K562 (cell line): ENCODE data around the gene C21orf58. TPM values are rescaled to one million over a fixed set of nuclear protein-coding genes. Genes with fewer than 3 reads are reported as not detected.

Source experiments
- ATAC-seq: fragments of 200-7000 bp; cut with Tn5 transposase; 3 replicates; pipeline ENCODE4 v1.9.1; 2020; ENCODE audit warnings: moderate library complexity
- BruUV-seq: library from RNA; stranded (reverse); fragments of 400-500 nt; replicated peaks from 2 replicates; lab custom pipeline; 2021; lab: Mats Ljungman, UMichigan
- CTCF ChIA-PET: fragments of 300-600 bp; formaldehyde crosslinking; extraction: SDS; loops from one replicate; lab custom pipeline; 2021; ENCODE audit warnings: low intra/inter-chr PET ratio; lab: Yijun Ruan, JAX
- POLR2A ChIA-PET: fragments of 300-600, 350-650 bp; sonication (Branson Sonifier 250); formaldehyde crosslinking; extraction: SDS; loops from one replicate; lab custom pipeline; 2021; ENCODE audit warnings: antibody characterized with exemption, inconsistent platforms; lab: Yijun Ruan, JAX
- DNase-seq, 4 experiments: peaks; one replicate each; pipeline versions ENCODE4 v3.0.0 to v3.0.0-alpha.2; 2011 to 2018; ENCODE audit warnings: low spot score in 3 of 4, mixed read lengths in 3 of 4; ENCODE audit errors: extremely low read depth in 1 of 4
- FAIRE-seq: peaks from 2 replicates; lab custom pipeline; 2011; peaks lifted over from hg19 to GRCh38; lab: Jason Lieb, UNC
- H2AFZ ChIP-seq: 2 replicates; pipeline ENCODE4 v1.6.0; 2011; ENCODE audit warnings: low read depth, low read length, control low read depth, inconsistent platforms
- H3K27ac ChIP-seq: fragments of 200-600 bp; 3 replicates; pipeline ENCODE4 v1.8.0; 2011; ENCODE audit warnings: low read depth, mild to moderate bottlenecking, control low read depth, inconsistent platforms, low read length, moderate library complexity, mixed read lengths; ENCODE audit errors: extremely low read depth
- H3K27me3 ChIP-seq, 2 experiments: fragments of 300-600 bp in 1 of 2; 2 replicates in 1 of 2; 3 replicates in 1 of 2; pipeline versions ENCODE4 v1.6.0 to v1.8.0; 2011; ENCODE audit warnings: inconsistent platforms in 2 of 2, low read length in 2 of 2, mild to moderate bottlenecking in 1 of 2, mixed read lengths in 1 of 2, moderate library complexity in 1 of 2; ENCODE audit not compliant: control insufficient read depth in 2 of 2, insufficient read depth in 2 of 2
- H3K36me3 ChIP-seq: fragments of 300-600 bp; 3 replicates; pipeline ENCODE4 v1.8.0; 2011; ENCODE audit warnings: mild to moderate bottlenecking, low read length, inconsistent platforms; ENCODE audit not compliant: control insufficient read depth, insufficient read depth
- H3K4me1 ChIP-seq, 2 experiments: fragments of 200-600 bp in 1 of 2; replicated peaks in 1 of 2; 2 replicates in 1 of 2; 3 replicates in 1 of 2; pipeline versions ENCODE4 v1.5.1 to v1.8.0; 2011; ENCODE audit warnings: inconsistent platforms in 2 of 2, low read length in 2 of 2, mild to moderate bottlenecking in 1 of 2, mixed read lengths in 1 of 2, moderate library complexity in 1 of 2; ENCODE audit not compliant: control insufficient read depth in 2 of 2, insufficient read depth in 2 of 2
- H3K4me2 ChIP-seq: 2 replicates; pipeline ENCODE4 v1.6.1; 2011; ENCODE audit warnings: low read length, control low read depth, inconsistent platforms, mixed read lengths; ENCODE audit not compliant: insufficient read depth
- H3K4me3 ChIP-seq: fragments of 200-600 bp; sonication (generic), shearing (Covaris generic); 2 replicates; pipeline ENCODE4 v1.5.1; 2016; ENCODE audit warnings: control low read depth, inconsistent platforms
- H3K79me2 ChIP-seq: fragments of 200-600 bp; 3 replicates; pipeline ENCODE4 v1.8.0; 2011; ENCODE audit warnings: low read length, inconsistent platforms; ENCODE audit not compliant: control insufficient read depth, insufficient read depth
- H3K9ac ChIP-seq, 2 experiments: 2 replicates each; pipeline versions ENCODE4 v1.6.0 to v1.6.1; 2011; ENCODE audit warnings: low read depth in 2 of 2, low read length in 2 of 2, control low read depth in 1 of 2, inconsistent platforms in 1 of 2, mild to moderate bottlenecking in 1 of 2, mixed read lengths in 1 of 2; ENCODE audit not compliant: insufficient read depth in 1 of 2
- H3K9me1 ChIP-seq: one replicate; pipeline ENCODE4 v1.6.0; 2011; ENCODE audit warnings: inconsistent platforms, mild to moderate bottlenecking, low read length, moderate library complexity; ENCODE audit not compliant: control insufficient read depth, insufficient read depth
- H3K9me3 ChIP-seq: replicated peaks from 2 replicates; pipeline ENCODE4 v1.5.1; 2011; ENCODE audit warnings: low read depth, low read length, inconsistent platforms; ENCODE audit not compliant: control insufficient read depth, insufficient read depth
- H4K20me1 ChIP-seq: replicated peaks from 2 replicates; pipeline ENCODE4 v1.6.1; 2011; ENCODE audit warnings: low read length, inconsistent platforms, mixed read lengths; ENCODE audit not compliant: control insufficient read depth, insufficient read depth
- CHD7 ChIP-seq: fragments of 200-600 bp; sonication (generic); IDR thresholded peaks from one replicate; pipeline ENCODE4 v1.6.1; 2012; ENCODE audit warnings: mild to moderate bottlenecking, low read depth, low read length, inconsistent platforms
- WGBS: fragments of 100-300 bp; shearing (Covaris generic); methylation state at CpG from one replicate; pipeline ENCODE4 v1.1.6; 2016; ENCODE audit warnings: low coverage, mixed read lengths; ENCODE audit not compliant: insufficient coverage; ENCODE audit errors: missing lambda C conversion rate; 5-methylcytosine and 5-hydroxymethylcytosine counted together
- in situ Hi-C: fragments of 300-500 bp; cut with MboI; formaldehyde crosslinking; loops from 4 replicates; pipeline ENCODE4 v1.15.0; 2018; ENCODE audit warnings: inconsistent platforms, mixed read lengths
- intact Hi-C: fragments of 100-400 bp; cut with micrococcal nuclease; formaldehyde crosslinking; loops from 2 replicates; pipeline ENCODE4 v1.14.2; 2022
- polyA plus RNA-seq, 8 experiments: library from polyadenylated mRNA; depleted of rRNA in 4 of 8; stranded (reverse) in 5 of 8; unstranded in 3 of 8; fragments of >200 nt; fragmentation: Nextera tagmentation in 2 of 8; fragmentation: Illumina TruSeq in 1 of 8; extraction: Ambion mirVana in 2 of 8; extraction: Trizol in 1 of 8; gene quantifications; 2 replicates each; pipeline versions ENCODE4 v1.2.1 to v1.2.3, GENCODE V29; 2011 to 2014; ENCODE audit warnings: inconsistent platforms in 1 of 8, missing spikeins in 1 of 8
- total RNA-seq, 7 experiments: library from RNA; depleted of rRNA in 6 of 7; stranded (reverse); fragments of >200 nt in 6 of 7; fragmentation: Illumina TruSeq in 2 of 7; extraction: Trizol in 2 of 7; gene quantifications; 2 replicates each; pipeline versions ENCODE4 v1.2.1 to v1.2.3, GENCODE V29; 2011 to 2021; ENCODE audit warnings: low replicate concordance in 1 of 7
- TF ChIP-seq, protein P1 (sequence below): fragments of 450-650 bp; formaldehyde crosslinking; IDR thresholded peaks from 2 replicates; pipeline ENCODE4 v1.4.0; 2020; ENCODE audit warnings: mild to moderate bottlenecking, moderate library complexity

C21orf58 gene
- total and polyA plus RNA-seq, 9 of the 15 experiments (the other 6 are each of a cell fraction or from before 2014, with no cell fraction given) = 1.2 to 30.5 (median 12.4) TPM

- ATAC-seq = no peak
- Histone ChIP-seq H4K20me1 (peaks cover 5% of the 10 kb centered on the region; the same call in 1 of the 2 replicates), H3K79me2 (peaks cover 33% of the 10 kb centered on the region; the same call in 2 of the 3 replicates), H2AFZ (no peak overlapping the region), H3K27ac (no peak overlapping the region), H3K4me3 (no peak overlapping the region), H3K4me2 (no peak overlapping the region), H3K9me3 (no peaks in the 10 kb centered on the region), H3K9me1 (no peaks in the 10 kb centered on the region), H3K36me3 (peaks cover 64% of the 10 kb centered on the region; the same call in 2 of the 3 replicates), H3K9ac (0 out of 4 replicates have a peak overlapping the region, but pooled peaks of 1 of the 2 experiments have one; percentile 12), H3K27me3 (no peaks in the 10 kb centered on the region; a peak in 2 of 5 replicates), H3K4me1 (peaks cover 0 to 4% of the 10 kb centered on the region in 2 experiments; a peak in 1 of 5 replicates)
- intact Hi-C loops (no loop called here), in situ Hi-C loops (no loop called here)
- BruUV-seq = no TSS peak
- no peak for FAIRE-seq
- ChIA-PET POLR2A (interaction anchor here (0.6 to 1.0 kb wide), 2 partner anchors 10 to 196 kb away, joined by 3 read pairs; no protein-coding TSS in a partner anchor), CTCF (no interaction called here)
- WGBS = 91% methylated on average over 19 of the region's 20 CpGs
- DNase-seq = no peak
- TF ChIP-seq, protein P1, sequence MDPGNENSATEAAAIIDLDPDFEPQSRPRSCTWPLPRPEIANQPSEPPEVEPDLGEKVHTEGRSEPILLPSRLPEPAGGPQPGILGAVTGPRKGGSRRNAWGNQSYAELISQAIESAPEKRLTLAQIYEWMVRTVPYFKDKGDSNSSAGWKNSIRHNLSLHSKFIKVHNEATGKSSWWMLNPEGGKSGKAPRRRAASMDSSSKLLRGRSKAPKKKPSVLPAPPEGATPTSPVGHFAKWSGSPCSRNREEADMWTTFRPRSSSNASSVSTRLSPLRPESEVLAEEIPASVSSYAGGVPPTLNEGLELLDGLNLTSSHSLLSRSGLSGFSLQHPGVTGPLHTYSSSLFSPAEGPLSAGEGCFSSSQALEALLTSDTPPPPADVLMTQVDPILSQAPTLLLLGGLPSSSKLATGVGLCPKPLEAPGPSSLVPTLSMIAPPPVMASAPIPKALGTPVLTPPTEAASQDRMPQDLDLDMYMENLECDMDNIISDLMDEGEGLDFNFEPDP = no peak
- TF ChIP-seq CHD7 = no peak
Observed at GRCh38 chr21:46369520-46370235, 46.0 kb upstream of the C21orf58 start.
